HG02852 (cell line): ENCODE data around the gene CORO2A.

Source experiments
- ATAC-seq: cut with Tn5 transposase; IDR thresholded peaks from one replicate; pipeline ENCODE4 v1.9.1; 2021; ENCODE audit warnings: mild to moderate bottlenecking, moderate library complexity; ENCODE audit not compliant: unreplicated experiment

CORO2A gene, protein sequence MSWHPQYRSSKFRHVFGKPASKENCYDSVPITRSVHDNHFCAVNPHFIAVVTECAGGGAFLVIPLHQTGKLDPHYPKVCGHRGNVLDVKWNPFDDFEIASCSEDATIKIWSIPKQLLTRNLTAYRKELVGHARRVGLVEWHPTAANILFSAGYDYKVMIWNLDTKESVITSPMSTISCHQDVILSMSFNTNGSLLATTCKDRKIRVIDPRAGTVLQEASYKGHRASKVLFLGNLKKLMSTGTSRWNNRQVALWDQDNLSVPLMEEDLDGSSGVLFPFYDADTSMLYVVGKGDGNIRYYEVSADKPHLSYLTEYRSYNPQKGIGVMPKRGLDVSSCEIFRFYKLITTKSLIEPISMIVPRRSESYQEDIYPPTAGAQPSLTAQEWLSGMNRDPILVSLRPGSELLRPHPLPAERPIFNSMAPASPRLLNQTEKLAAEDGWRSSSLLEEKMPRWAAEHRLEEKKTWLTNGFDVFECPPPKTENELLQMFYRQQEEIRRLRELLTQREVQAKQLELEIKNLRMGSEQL

DNA sequence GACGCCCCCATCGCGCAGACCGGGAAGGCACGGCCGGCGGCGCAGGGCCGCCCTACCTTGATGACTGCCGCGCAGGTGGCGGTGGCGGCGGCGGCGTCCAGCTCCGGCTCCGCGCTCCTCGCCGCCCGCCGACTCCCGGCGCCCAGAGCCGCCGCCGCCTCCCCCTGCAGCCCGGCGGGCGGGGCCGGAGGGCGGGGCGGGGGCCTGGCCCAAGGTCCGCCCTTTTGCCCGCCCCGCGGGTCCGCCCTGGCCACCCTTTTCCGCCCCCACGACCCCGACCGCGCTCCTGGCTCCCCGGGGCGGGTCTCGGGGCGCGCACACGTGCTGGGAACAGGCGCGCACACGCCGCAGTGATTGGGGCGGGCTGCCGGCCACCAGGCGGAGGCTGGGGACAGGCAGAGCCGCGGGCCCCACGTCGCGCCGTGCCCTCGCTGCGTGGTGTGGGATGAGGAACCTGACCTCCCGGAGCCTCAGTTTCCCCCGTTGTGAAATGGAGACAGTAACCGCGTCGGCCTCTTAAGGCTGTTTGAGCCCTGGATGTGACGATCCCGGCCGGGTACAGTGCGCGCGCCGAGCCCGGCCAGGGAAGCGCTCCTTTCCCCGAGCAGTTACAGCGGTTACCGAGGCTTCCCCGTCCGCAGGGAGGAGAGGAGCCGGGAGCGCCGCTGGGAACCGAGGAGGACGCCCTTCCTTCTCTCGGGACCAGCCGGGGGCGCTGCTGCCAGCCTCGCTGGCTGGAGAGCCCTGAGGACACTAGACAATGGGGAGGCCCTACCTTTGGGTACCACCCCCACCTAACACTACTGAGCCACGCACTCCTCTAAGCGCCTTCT, at the start of gene CORO2A:
TSS of gene CORO2A (minus strand) at position 135 of the 833 bp plus-strand sequence. CDS start 34,977 bp downstream, outside the sequence.
- peak; percentile 74 for ATAC-seq

DNA sequence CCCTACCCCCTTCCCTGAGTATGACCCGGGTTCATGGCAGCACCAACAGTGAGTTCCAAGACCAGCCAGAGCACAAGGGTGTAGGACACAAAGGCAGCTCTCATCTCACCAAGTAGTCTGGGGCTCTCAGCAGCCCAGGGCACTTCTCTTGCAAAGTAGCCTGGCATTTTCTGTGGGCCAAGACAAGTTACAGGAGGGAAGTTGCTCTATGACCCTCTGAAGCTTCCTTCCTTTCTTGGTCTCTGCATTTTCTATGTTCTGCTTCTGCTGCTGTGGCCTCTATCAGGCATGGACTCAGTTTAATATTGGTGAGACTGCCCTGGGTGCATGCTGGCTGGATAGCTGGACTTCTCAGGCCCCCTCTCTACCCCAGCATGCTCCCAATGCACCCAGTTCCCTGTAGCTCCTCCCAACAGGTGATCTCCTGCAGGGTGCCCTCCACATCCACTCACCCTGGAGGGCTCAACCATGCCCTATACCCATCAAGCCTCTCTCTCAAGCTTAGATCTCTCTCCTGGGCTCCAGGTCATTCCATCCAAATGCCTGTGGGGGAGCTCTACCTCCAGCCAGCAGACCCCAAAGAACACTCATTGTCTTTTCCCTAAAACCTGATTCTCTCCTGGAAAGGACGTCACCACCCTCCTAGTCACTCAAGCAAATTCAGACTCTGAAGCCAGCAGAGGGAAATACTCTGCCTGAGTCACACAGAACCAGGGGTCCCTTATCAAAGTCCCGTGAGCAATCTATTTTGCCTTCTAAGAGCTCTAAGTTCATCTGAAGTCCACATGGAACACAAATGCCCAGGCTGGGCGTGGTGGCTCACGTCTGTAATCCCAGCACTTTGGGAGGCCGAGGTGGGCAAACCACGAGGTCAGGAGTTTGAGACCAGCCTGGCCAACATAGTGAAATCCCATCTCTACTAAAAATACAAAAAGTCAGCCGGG, 49.2 kb upstream of the CORO2A start:
- no peak for ATAC-seq

DNA sequence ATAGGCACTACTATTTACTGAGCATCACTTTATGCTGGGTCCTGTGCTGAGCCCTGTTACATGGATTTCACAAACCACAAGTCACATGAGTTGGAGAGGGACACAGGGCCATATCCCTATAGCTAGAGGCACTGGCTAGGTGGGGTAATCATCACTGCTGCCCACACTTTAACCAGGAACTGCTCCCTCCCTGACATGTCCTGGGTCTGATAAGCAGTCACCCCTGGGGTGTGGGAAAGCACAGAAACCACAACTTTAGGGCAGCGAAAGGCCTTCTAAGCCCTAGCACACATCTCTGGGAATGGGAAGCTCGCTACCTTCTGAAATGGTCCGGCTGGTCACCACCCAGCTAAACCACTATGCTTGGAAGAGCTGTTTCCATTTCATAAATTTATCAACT, 48.0 kb upstream of the CORO2A start:
- ATAC-seq = no peak

DNA sequence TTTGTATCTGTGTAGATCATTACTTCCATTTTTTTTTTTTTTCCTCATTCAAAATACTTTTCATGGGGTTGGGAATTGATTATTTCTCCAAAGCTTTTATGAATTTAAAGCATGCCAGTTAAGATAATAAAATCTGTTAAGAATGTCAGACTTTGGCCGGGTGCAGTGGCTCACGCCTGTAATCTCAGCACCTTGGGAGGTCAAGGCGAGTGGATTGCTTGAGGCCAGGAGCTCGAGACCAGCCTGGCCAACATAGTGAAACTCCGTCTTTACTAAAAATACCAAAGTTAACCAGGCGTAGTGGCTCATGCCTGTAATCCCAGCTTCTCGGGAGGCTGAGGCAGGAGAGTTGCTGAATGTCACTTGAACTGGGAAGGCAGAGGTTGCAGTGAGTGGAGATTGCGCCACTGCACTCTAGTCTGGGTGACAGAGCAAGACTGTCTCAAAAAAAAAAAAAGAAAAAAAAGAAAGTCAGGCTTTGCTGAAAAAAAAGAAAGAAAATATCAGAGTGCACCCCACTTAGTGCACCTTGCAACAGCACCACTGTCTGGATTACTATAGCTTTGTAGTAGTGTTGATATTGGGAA, 44.6 kb upstream of the CORO2A start:
- ATAC-seq = no peak

DNA sequence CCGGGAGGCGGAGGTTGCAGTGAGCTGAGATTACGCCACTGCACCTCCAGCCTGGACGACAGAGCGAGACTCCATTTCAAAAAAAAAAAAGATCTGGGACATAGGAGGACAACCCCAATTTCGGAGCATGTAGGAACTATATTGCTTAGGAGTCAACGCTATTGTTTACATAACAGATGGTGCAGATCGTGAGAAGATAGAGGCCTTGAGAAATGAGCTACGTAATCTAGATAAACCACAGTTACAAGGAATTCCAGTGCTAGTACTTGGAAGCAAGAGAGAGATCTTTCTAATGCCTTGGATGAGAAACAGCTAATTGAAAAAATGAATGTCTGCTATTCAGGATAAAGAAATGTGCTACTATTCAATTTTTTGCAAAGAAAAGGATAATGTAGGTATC, 42.7 kb upstream of the CORO2A start:
- no peak for ATAC-seq

DNA sequence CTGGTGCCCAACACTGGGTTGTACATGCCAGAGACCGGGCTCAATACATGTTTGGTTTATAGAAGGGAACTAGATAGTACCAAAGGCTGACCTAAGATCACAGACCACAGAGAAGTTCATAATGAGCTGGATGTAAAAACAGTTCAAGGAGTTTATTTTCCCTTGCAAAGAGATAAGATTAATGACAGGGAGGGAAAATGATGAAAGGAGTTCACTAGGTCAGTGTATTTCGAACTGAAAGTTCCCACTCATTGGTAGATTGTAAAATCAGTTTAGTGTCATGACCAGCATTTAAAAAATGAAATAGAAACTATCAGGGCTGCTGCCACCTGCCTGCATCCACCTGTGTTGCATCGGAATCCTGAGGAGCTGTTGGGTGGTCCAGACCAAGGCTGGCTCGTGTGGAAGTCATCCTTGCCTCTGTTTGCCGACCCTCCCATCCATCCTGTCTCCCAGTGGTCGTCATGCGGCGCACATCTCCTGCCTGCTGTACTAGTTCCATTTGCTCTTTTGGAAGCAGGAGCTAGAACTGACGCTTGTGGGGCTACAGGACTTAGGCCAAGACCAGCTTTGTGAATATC, 41.9 kb upstream of the CORO2A start:
- ATAC-seq = no peak

DNA sequence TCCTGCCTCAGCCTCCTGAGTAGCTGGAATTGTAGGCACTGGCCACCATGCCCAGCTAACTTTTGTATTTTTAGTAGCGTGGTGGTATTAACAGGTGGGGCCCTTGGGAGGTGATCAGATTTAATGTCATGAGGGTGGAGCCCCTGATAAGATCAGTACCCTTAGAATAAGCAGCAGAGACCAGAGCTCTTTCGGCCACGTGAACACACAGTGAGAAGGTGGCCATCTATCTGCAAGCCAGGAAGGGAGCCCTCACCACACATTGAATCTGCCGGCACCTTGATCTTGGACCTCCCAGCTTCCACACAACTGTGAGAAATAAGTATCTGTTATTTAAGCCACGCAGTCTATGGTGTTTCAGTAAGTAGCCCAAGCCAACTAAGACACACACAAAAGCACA, 40.5 kb upstream of the CORO2A start:
- no peak for ATAC-seq

DNA sequence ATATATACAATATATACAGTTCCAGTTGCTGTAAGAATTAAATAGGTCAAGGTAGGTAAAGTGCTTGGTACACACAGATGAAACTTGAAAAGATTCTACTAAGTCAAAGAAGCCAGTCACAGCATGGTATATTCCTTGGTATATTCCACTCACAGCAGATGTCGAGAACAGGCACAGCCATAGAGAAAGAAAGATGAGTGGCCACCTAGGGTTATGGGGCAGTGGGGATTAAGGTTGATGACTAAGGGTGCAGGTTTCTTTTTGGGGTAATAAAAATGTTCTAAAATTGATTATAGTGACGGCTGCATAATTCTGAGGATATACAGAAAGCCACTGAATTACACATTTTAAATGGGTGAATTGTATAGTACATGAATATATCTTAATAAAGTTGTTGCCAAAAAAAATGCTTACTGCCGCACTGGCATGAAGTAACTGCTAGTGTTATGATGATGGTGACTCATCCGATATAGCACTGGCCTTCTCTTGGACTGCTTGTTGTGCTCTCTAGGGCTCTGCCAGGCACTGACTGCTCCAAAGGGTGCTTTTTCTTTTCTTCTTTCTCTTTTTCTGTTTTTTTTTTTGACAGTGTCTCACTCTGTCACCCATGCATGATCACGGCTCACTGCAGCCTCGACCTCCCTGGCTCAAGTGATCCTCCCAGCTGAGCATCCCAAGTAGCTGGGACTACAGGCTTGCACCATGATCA, 39.5 kb upstream of the CORO2A start:
- ATAC-seq = no peak

DNA sequence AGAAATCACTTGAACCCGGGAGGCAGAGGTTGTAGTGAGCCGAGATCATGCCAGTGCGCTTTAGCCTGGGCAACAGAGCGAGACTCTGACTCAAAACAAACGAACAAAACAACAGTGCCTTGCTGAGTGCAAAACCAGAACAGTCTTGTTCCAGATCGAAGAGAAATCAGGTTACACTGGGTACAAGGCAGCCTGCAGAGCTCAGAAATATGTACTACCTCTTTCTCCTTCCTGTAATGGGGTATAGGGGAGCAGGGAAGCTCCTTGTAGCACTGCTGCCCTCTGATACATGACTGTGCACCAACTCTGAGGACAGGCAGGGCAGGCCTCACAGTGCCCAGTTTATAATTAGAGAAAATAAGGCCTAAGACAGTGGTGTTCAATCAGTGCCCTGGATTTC, 38.4 kb upstream of the CORO2A start:
- ATAC-seq = no peak

DNA sequence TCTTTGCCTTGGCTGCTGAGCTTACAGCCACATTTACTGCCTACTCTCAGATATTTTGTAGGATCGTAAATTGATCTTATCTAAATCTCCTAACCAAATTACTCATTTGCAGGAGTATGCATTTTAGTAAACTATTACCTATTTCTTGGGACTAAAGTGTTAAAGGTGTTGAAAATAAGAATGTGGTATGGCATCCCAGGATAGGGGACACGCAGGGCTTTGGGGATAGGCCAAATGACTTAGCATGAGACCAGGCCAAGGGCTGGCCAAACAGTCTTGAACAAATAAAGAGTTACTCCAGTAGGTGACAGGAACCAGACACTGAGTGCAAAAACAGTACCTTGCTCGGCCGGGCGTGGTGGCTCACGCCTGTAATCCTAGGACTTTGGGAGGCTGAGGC, 37.9 kb upstream of the CORO2A start:
- ATAC-seq = no peak

DNA sequence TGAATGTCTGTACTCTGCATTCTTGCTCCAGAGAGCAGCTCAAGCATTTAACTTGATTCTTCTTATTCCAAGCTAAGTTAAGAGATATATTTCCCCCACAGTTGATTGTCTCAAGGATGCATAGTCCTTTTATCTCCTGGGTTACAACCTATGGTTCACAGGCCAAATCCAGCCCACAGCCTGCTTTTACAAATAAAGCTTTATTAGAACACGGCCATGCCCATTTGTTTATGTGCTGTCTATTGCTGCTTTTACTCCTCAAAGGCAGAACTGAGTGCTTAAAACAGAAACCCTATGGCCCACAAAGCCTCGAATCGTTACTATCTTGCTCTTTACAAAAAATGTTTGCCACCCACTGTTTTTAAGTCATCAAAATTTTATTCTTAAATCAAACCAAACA, 37.2 kb upstream of the CORO2A start:
- no peak for ATAC-seq

DNA sequence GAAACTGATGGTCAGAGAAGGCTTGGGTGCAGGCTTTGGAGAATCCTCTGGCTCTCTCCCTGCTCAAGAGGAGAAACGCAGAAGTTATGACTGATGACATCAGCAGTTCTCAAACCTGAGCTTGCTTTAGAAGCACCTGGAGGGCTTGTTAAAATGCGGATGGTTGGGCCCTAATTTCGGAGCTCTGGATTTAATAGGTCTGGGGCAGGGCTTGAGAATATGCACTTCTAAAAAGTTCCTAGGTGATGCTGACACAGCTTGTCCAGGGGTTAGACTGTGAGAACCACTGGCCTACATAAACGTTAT, 36.6 kb upstream of the CORO2A start:
- ATAC-seq = no peak

DNA sequence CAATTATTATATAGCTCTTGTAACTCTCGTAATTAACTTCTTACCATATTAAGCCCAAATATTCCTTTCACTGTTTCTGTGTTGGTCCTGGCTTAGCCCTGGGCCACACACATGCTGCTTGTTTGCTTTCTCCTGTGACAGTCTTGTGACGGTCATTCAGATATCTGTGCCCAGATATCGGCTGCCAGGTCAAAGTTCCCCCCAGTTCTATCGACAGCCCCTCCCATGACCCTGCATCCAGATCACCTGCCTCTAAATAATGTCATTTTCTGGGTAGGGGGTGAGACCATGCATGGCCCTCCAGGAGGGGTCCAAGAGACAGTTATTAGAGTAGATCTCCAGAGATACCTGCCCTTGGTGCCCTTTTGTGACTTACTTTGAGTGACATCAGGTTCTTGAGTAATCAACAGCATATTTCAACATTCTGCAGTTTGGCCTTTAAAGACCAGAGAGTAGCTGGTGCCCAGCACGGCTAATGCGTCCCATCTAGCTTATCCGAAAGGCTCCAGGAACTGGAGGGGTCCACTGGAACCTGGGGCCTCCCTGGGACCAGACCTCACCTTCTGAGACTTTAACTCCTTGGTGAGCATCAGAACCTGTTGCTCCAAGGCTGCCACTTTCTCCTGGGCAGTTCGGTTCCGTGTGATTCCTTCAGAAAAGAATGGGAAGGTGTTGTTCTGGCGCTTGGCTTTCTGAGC, 36.1 kb upstream of the CORO2A start:
- ATAC-seq = no peak

DNA sequence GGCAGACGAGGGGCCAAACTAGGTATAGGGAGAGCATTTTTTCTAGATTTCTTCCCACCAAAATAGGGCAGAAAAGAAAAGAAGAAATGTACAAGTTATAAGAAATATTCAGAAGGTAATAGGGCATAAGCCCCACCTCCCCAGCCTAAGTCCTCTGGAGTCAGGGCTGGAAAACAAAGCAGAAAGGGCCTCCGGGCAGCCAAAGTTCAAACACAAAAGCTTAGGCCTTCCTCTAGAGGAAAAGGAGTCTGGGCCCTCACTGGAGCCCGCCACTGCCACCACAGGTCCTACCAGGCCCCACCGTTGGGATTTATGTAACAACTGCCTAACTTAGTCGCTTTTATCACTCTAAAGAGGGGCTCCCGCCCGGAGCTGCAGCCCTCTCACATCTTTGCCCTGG, 35.4 kb upstream of the CORO2A start:
- ATAC-seq = no peak

DNA sequence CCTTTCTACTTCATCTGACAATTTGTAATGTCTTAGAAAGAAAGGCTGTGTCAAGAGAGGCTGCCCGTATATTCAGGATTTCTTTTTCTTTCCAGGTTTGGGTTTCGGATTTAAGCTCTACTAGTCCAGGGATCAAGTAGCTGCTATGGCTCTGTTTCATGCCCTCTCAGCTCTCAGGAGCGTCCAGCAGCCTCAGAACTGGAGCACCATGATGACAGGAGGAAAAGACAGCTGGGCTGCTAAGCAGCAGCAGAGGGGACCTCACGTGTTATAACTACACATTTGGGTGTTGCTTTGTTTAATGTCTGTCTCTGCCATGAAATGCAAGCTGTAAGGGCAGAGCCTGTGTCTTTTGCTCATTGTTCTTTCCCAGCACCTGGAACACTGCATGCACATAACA, 34.5 kb upstream of the CORO2A start:
- no peak for ATAC-seq

DNA sequence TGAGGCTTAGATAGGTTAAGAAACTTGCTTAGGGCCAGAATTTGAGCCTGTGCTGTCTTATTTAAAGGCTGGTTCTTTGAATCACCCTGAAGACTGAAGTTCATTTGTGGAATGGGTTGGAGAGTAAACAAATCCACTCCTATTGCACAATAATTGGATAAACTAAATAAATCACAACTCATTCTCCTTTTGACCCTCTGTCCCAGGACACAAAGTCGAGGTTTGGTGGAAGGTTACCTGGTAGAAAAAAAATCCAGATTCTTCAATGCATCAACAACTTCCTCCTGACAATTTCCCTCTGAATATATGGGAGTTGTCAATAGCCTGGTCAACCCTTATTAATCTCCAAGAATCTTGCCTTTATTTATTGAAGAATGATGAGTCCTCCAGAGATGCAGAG, 34.1 kb upstream of the CORO2A start:
- no peak for ATAC-seq

DNA sequence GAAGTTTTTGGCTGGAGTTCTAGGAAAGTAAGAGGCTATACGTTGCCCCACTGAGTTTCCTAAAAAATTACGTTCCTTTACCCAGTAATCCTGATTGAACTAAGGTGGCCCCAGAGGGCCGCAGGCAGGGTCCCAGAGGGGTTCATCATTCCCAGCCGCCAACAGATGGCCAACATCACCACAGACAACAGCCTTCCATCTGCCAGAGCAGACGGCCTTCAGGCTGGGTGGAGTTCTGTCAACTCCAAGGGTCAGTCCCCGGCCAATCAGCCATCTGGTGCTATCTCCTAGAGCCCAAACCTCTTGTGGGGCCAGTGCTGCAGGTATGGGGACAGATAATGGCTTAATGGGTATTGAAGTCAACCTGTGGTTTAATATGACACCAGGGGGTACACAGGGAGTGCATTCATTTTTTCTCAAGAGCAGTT, 32.6 kb upstream of the CORO2A start:
- no peak for ATAC-seq

DNA sequence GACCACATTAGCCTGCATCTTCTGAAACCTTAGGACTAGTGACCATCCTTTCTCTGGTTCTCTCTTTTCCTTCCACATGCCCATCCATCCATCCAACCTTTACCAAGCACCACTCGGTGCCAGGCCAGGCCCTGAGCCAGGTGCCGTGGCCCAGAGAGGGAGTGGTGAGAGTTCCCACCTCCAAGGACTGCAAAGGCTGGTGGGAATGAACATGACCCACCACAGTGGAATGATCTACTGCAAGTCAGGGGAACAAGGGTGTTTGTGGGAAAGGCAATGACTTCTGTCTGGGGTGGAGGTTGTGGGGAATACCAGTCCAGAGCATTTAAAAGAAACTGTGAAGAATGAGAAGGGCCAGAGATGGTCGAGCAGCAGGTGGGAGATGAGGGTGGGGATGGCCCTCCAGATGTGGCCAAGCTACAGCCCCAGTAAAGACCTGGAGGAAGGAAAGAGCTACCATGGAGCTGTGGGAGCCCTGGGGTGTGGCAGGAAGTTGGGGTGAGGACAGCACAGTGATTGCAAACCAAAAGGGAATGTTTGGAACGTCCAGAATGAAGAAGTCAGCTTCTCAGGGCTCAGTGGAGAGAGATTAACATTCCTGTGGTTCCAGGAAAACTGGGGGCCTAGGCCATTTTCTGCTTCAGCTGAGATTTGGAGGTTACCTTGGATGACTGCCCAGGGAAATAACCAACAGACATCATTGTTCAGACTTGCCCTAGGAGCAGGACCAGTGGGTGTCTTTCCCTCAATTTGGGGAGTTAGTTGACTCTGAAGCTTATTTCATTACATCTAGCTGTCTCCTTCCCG, 30.7 kb upstream of the CORO2A start:
- ATAC-seq = no peak
